IMR-90 (cell line): ENCODE measurements around the gene EXOC4. TPM values are rescaled to one million over a fixed set of nuclear protein-coding genes. Genes with fewer than 3 reads are reported as not detected.

Source experiments
- ATAC-seq: fragments of 200-7000 bp; cut with Tn5 transposase; 2 replicates; pipeline ENCODE4 v1.9.1; 2020; ENCODE audit warnings: low read depth, mild to moderate bottlenecking, moderate library complexity
- BruUV-seq: library from RNA; stranded (reverse); fragments of 400-500 nt; replicated peaks from 2 replicates; lab custom pipeline; 2021; lab: Mats Ljungman, UMichigan
- CTCF ChIA-PET: fragments of 300-600 bp; formaldehyde crosslinking; extraction: SDS; loops from one replicate; lab custom pipeline; 2021; ENCODE audit warnings: antibody characterized with exemption; lab: Yijun Ruan, JAX
- POLR2A ChIA-PET: fragments of 300-600 bp; sonication (Branson Sonifier 250); formaldehyde crosslinking; loops from one replicate; lab custom pipeline; 2022; ENCODE audit warnings: antibody characterized with exemption; ENCODE audit not compliant: unreplicated experiment; lab: Charles Lee
- DNase-seq: peaks from one replicate; pipeline ENCODE4 v3.0.0; 2013
- H2AFZ ChIP-seq: replicated peaks from 2 replicates; pipeline ENCODE3; 2013; ENCODE audit warnings: low read length, mild to moderate bottlenecking; ENCODE audit not compliant: poor library complexity
- H2AK5ac ChIP-seq: 2 replicates; pipeline ENCODE4 v1.6.1; 2013; ENCODE audit warnings: low read depth, low read length, inconsistent platforms
- H2AK9ac ChIP-seq: replicated peaks from 2 replicates; pipeline ENCODE3; 2013; ENCODE audit warnings: mild to moderate bottlenecking, low read depth, low read length, moderate library complexity; ENCODE audit not compliant: poor library complexity
- H2BK120ac ChIP-seq: 2 replicates; pipeline ENCODE4 v1.6.1; 2013; ENCODE audit warnings: low read depth, low read length, inconsistent platforms
- H2BK15ac ChIP-seq: 3 replicates; pipeline ENCODE4 v1.6.1; 2013; ENCODE audit warnings: low read depth, low read length, inconsistent platforms
- H2BK20ac ChIP-seq: 2 replicates; pipeline ENCODE4 v1.6.1; 2013; ENCODE audit warnings: low read depth, mild to moderate bottlenecking, inconsistent platforms, low read length, moderate library complexity
- H2BK5ac ChIP-seq: 2 replicates; pipeline ENCODE4 v1.6.1; 2013; ENCODE audit warnings: mild to moderate bottlenecking, low read depth, low read length, inconsistent platforms; ENCODE audit not compliant: poor library complexity, severe bottlenecking
- H3K14ac ChIP-seq: replicated peaks from 2 replicates; pipeline ENCODE4 v1.6.1; 2013; ENCODE audit warnings: low read depth, low read length, inconsistent platforms
- H3K18ac ChIP-seq: 2 replicates; pipeline ENCODE4 v1.6.1; 2013; ENCODE audit warnings: low read depth, low read length, control low read depth
- H3K23ac ChIP-seq: 2 replicates; pipeline ENCODE4 v1.6.1; 2013; ENCODE audit warnings: low read depth, low read length, inconsistent platforms
- H3K27ac ChIP-seq: 2 replicates; pipeline ENCODE4 v1.5.1; 2013; ENCODE audit warnings: mild to moderate bottlenecking, control low read depth, low read length; ENCODE audit not compliant: insufficient read depth
- H3K27me3 ChIP-seq: 2 replicates; pipeline ENCODE4 v1.6.1; 2013; ENCODE audit warnings: low read length; ENCODE audit not compliant: control insufficient read depth, insufficient read depth
- H3K36me3 ChIP-seq: 2 replicates; pipeline ENCODE4 v1.6.1; 2013; ENCODE audit warnings: low read length, mixed read lengths; ENCODE audit not compliant: control insufficient read depth, insufficient read depth
- H3K4ac ChIP-seq: 2 replicates; pipeline ENCODE4 v1.6.1; 2013; ENCODE audit warnings: low read depth, low read length, inconsistent platforms
- H3K4me1 ChIP-seq: 2 replicates; pipeline ENCODE4 v1.6.1; 2013; ENCODE audit warnings: low read length, mixed read lengths; ENCODE audit not compliant: control insufficient read depth, insufficient read depth
- H3K4me2 ChIP-seq: 2 replicates; pipeline ENCODE4 v1.6.1; 2013; ENCODE audit warnings: low read depth, mild to moderate bottlenecking, control low read depth, low read length, moderate library complexity
- H3K4me3 ChIP-seq: 2 replicates; pipeline ENCODE4 v1.5.1; 2013; ENCODE audit warnings: low read depth, mild to moderate bottlenecking, control low read depth, low read length, moderate library complexity; ENCODE audit not compliant: insufficient read depth
- H3K56ac ChIP-seq: 2 replicates; pipeline ENCODE4 v1.6.1; 2013; ENCODE audit warnings: low read length, inconsistent platforms; ENCODE audit not compliant: insufficient read depth; ENCODE audit errors: extremely low read depth
- H3K79me1 ChIP-seq, 2 experiments: 2 replicates each; pipeline ENCODE4 v1.6.1; 2013; ENCODE audit warnings: low read length in 2 of 2, inconsistent platforms in 1 of 2, low read depth in 1 of 2
- H3K9ac ChIP-seq: 2 replicates; pipeline ENCODE4 v1.6.1; 2013; ENCODE audit warnings: low read depth, low read length, control low read depth
- H3K9me1 ChIP-seq: 2 replicates; pipeline ENCODE4 v1.6.1; 2013; ENCODE audit warnings: low read length, inconsistent platforms; ENCODE audit not compliant: insufficient read depth
- H3K9me3 ChIP-seq: 2 replicates; pipeline ENCODE4 v1.6.1; 2013; ENCODE audit warnings: low read length; ENCODE audit not compliant: control insufficient read depth, insufficient read depth
- H4K20me1 ChIP-seq: 2 replicates; pipeline ENCODE4 v1.6.1; 2013; ENCODE audit warnings: low read length, inconsistent platforms; ENCODE audit not compliant: insufficient read depth
- H4K5ac ChIP-seq: 2 replicates; pipeline ENCODE4 v1.6.1; 2013; ENCODE audit warnings: mild to moderate bottlenecking, low read depth, low read length, control low read depth
- H4K8ac ChIP-seq, 2 experiments: 2 replicates each; pipeline ENCODE4 v1.6.1; 2013; ENCODE audit warnings: low read depth in 2 of 2, low read length in 2 of 2, control low read depth in 1 of 2, inconsistent platforms in 1 of 2
- H4K91ac ChIP-seq: 2 replicates; pipeline ENCODE4 v1.6.1; 2013; ENCODE audit warnings: low read depth, low read length, inconsistent platforms; ENCODE audit not compliant: insufficient read depth
- CHD1 ChIP-seq: IDR thresholded peaks from 2 replicates; pipeline ENCODE4 v1.6.1; 2012; ENCODE audit warnings: low read depth, low read length, improper control_type of control experiment
- NFE2L2 ChIP-seq: fragments of 150-350 bp; IDR thresholded peaks from 2 replicates; pipeline ENCODE4 v1.6.1; 2016; ENCODE audit warnings: low read depth, mild to moderate bottlenecking, low read length
- WGBS, 2 experiments: methylation state at CpG; one replicate each; pipeline versions ENCODE4 v1.1.5 to v1.1.7; 2013; ENCODE audit warnings: missing lambda C conversion rate in 2 of 2; ENCODE audit not compliant: insufficient read length in 1 of 2; ENCODE audit errors: extremely low coverage in 2 of 2; 5-methylcytosine and 5-hydroxymethylcytosine counted together
- dilution Hi-C: fragments of 300-500 bp; cut with HindIII; formaldehyde crosslinking; loops from one replicate; pipeline ENCODE4 v1.14.3; 2018; ENCODE audit warnings: low sequenced_read_pairs; ENCODE audit not compliant: unreplicated experiment
- in situ Hi-C: fragments of 300-500 bp; cut with MboI; formaldehyde crosslinking; loops from 3 replicates; pipeline ENCODE4 v1.14.3; 2019; ENCODE audit warnings: low sequenced_read_pairs, inconsistent platforms, mixed read lengths
- intact Hi-C: fragments of 100-400 bp; cut with micrococcal nuclease; formaldehyde crosslinking; loops from 2 replicates; pipeline ENCODE4 v1.10.0; 2022
- polyA plus RNA-seq, 3 experiments: library from polyadenylated mRNA; depleted of rRNA; stranded (reverse); fragments of >200 nt; gene quantifications; 2 replicates each; pipeline ENCODE4 v1.2.3, GENCODE V29; 2012; ENCODE audit warnings: low replicate concordance in 1 of 3
- total RNA-seq: library from RNA; depleted of rRNA; stranded (reverse); fragments of >200 nt; gene quantifications from 2 replicates; pipeline ENCODE4 v1.2.3, GENCODE V29; 2012
- TF ChIP-seq, protein P1 (sequence below): fragments of 150-350 bp; IDR thresholded peaks from 2 replicates; pipeline ENCODE4 v1.6.1; 2016; ENCODE audit warnings: low read depth, mild to moderate bottlenecking, low read length, moderate library complexity, borderline replicate concordance

EXOC4 gene
- total and polyA plus RNA-seq, 2 of the 4 experiments (the other 2 are of a cell fraction), result 25.4 to 94.6 TPM

DNA sequence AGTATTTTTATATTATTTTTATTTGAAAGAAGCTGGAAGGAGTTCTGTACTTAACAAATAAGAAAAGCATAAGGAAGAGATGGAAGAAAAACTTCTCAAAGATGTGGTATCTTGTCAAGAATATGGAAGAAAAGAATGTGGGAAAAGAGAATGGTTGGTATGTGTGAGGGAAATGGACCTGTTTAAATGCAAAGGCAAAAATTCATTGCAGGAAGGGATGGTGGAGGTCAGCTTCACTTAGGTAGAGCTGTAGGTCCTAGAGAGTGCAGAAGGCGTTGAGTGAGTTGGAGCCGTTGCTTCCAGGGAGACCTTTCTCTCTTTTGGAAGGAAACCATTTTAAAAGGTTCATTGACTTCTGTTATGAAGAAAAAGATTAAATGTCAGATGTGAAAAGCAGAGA lies 107.3 kb downstream of the EXOC4 start:
- ChIA-PET POLR2A (no interaction called here), CTCF (no interaction called here)
- H2AFZ ChIP-seq, result no peak overlapping the region
- H2BK20ac ChIP-seq, result no peak overlapping the region
- intact Hi-C loops, result no loop called here
- TF ChIP-seq NFE2L2 (no peak), CHD1 (no peak)
- TF ChIP-seq, protein P1, sequence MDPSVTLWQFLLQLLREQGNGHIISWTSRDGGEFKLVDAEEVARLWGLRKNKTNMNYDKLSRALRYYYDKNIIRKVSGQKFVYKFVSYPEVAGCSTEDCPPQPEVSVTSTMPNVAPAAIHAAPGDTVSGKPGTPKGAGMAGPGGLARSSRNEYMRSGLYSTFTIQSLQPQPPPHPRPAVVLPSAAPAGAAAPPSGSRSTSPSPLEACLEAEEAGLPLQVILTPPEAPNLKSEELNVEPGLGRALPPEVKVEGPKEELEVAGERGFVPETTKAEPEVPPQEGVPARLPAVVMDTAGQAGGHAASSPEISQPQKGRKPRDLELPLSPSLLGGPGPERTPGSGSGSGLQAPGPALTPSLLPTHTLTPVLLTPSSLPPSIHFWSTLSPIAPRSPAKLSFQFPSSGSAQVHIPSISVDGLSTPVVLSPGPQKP, result no peak
- no peaks in the 10 kb centered on the region for H3K27me3 ChIP-seq
- H3K9me3 ChIP-seq, result no peaks in the 10 kb centered on the region
- H3K9me1 ChIP-seq, result no peaks in the 10 kb centered on the region
- no peak overlapping the region for H3K4me3 ChIP-seq
- DNase-seq, result no peak
- H2AK5ac ChIP-seq, result no peak overlapping the region
- no peak overlapping the region for H3K18ac ChIP-seq
- H4K20me1 ChIP-seq, result no peaks in the 10 kb centered on the region
- 83% methylated on average over 2 of the region's 2 CpGs; no CpG with 5 or more reads in 1 of the 2 experiments for WGBS, 2 experiments
- in situ Hi-C loops, result no loop called here
- no TSS peak for BruUV-seq
- dilution Hi-C loops, result no loop called here
- no peak overlapping the region for H3K4me2 ChIP-seq
- no peak overlapping the region for H2AK9ac ChIP-seq
- ATAC-seq, result no peak
- H3K56ac ChIP-seq, result no peak overlapping the region
- H2BK5ac ChIP-seq, result no peak overlapping the region
- H2BK15ac ChIP-seq, result no peak overlapping the region
- no peak overlapping the region for H2BK120ac ChIP-seq
- H4K8ac ChIP-seq, result no peak overlapping the region
- H3K14ac ChIP-seq, result 0 out of 2 replicates have a peak overlapping the region, but pooled peaks have one; percentile 29
- H4K91ac ChIP-seq, result no peak overlapping the region
- no peak overlapping the region for H3K4ac ChIP-seq
- no peak overlapping the region for H3K27ac ChIP-seq
- H3K4me1 ChIP-seq, result peaks cover 10% of the 10 kb centered on the region
- H3K23ac ChIP-seq, result no peak overlapping the region
- H3K79me1 ChIP-seq, result peaks cover 3 to 4% of the 10 kb centered on the region in 2 experiments; a peak in 1 of 4 replicates
- H3K9ac ChIP-seq, result no peak overlapping the region
- no peaks in the 10 kb centered on the region; the same call in 1 of the 2 replicates for H3K36me3 ChIP-seq
- no peak overlapping the region for H4K5ac ChIP-seq
